ENCODE results near the gene OGFR. TPM values are rescaled to one million over a fixed set of nuclear protein-coding genes. Genes with fewer than 3 reads are reported as not detected.

Gene OGFR
- total and polyA plus RNA-seq, 12 donors, result 9.3 to 157 (median 45.0) TPM

DNA sequence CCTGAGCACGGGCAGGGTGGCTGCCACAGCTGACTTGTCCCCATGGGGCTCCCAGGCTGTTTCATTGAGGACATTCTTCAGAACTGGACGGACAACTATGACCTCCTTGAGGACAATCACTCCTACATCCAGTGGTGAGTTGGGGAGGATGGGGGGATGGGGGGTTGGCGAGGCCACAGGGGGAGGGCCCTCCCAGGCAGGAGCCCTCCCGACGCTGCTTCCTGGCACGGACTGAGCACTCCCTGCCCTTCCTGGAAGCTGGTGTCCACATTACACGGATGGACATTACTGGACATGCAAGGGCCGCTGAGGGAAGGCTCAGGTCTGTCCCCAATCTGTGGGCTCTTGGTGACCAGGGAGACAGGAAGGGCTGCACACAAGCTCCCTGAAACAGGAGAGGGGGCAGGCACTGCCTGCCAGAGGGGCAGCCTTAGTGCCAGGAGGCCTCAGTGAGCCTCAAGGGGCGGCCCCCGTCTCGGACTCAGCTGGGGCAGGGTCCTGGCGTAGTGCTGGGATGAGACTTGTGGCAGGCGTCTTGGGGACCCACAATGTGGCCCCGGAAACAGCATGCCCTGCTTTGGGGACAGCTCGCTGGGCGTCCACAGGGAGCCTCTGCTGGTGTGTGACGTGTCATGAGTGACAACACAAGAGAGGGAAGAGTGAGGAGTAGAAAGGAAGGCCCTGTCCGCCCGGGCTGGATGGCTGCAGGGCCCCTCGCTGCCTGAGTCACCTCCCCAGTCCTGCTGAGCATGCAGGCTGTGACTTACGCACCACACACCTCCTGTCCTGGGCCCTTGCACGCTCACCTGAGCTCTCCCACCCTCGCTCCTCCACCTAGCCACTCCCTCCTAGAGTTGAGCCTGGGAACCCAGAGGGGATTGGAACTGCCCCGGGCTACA, 5.1 kb downstream of the OGFR start:
- WGBS, 4 donors, result 89 to 95% (median 93%) methylated on average over 4 to 24 of the region's 24 CpGs
- H3K36me3 ChIP-seq (replicated peaks in 1 of 2), result peaks cover 0 to 59% of the 10 kb centered on the region in 2 donors
- H3K4me1 ChIP-seq (replicated peaks in 1 of 2), result peaks cover 12 to 17% of the 10 kb centered on the region in 2 donors
- no peak overlapping the region for H3K27ac ChIP-seq
- H3K9me3 ChIP-seq (replicated peaks in 1 of 3), result no peaks in the 10 kb centered on the region
- H3K27me3 ChIP-seq, result no peaks in the 10 kb centered on the region
- intact Hi-C loops (cut with DNase I), result loop anchor here in 1 of 2 donors (5.0 kb wide), 1 partner anchor 137 kb away; no protein-coding TSS in a partner anchor
- DNase-seq, result no peak
- TF ChIP-seq, protein P1, sequence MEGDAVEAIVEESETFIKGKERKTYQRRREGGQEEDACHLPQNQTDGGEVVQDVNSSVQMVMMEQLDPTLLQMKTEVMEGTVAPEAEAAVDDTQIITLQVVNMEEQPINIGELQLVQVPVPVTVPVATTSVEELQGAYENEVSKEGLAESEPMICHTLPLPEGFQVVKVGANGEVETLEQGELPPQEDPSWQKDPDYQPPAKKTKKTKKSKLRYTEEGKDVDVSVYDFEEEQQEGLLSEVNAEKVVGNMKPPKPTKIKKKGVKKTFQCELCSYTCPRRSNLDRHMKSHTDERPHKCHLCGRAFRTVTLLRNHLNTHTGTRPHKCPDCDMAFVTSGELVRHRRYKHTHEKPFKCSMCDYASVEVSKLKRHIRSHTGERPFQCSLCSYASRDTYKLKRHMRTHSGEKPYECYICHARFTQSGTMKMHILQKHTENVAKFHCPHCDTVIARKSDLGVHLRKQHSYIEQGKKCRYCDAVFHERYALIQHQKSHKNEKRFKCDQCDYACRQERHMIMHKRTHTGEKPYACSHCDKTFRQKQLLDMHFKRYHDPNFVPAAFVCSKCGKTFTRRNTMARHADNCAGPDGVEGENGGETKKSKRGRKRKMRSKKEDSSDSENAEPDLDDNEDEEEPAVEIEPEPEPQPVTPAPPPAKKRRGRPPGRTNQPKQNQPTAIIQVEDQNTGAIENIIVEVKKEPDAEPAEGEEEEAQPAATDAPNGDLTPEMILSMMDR (IDR thresholded peaks at IDR 0.05), result no peak
- no peak for TF ChIP-seq POLR2A (IDR thresholded peaks at IDR 0.05)
- no peak overlapping the region for H3K4me3 ChIP-seq

DNA sequence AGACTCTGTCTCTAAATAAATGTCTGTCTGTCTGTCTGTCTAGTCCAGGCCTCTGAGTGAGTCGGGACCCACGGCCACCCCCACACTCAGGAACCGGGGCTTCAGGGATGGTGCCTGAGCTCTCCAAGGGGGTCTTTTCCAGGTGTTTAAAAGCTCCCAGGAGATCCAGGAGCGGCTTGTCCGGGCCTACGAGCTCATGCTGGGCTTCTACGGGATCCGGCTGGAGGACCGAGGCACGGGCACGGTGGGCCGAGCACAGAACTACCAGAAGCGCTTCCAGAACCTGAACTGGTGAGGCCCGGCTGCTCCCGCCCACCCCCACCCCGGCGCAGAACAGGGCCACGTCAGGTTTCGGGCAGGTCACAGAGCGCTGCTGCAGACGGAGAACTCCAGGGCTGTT, 6.7 kb downstream of the OGFR start:
- Histone ChIP-seq H3K9me3 (replicated peaks in 1 of 3) (no peaks in the 10 kb centered on the region), H3K27me3 (peaks cover 11% of the 10 kb centered on the region), H3K36me3 (replicated peaks in 1 of 2) (peaks cover 0 to 59% of the 10 kb centered on the region in 2 donors), H3K4me3 (no peak overlapping the region), H3K4me1 (replicated peaks in 1 of 2) (peaks cover 3 to 13% of the 10 kb centered on the region in 2 donors), H3K27ac (no peak overlapping the region)
- DNase-seq, result no peak
- TF ChIP-seq POLR2A (IDR thresholded peaks at IDR 0.05), result no peak
- TF ChIP-seq, protein P1 (IDR thresholded peaks at IDR 0.05), result no peak
- intact Hi-C loops (cut with DNase I), result no loop called here
- WGBS, 4 donors, result 92 to 98% (median 95%) methylated on average over 5 to 21 of the region's 21 CpGs

- TF ChIP-seq POLR2A (IDR thresholded peaks at IDR 0.05), result no peak
- TF ChIP-seq, protein P1 (IDR thresholded peaks at IDR 0.05), result no peak
- H3K4me3 ChIP-seq, result no peak overlapping the region
- H3K27me3 ChIP-seq, result peaks cover 14% of the 10 kb centered on the region
- no peak for DNase-seq
- H3K36me3 ChIP-seq (replicated peaks in 1 of 2), result peaks cover 0 to 59% of the 10 kb centered on the region in 2 donors
- H3K4me1 ChIP-seq (replicated peaks in 1 of 2), result peaks cover 0 to 13% of the 10 kb centered on the region in 2 donors
- WGBS, 4 donors, result 73 to 89% (median 88%) methylated on average over 3 to 10 of the region's 10 CpGs
- intact Hi-C loops (cut with DNase I), result no loop called here
- no peak overlapping the region for H3K27ac ChIP-seq
- H3K9me3 ChIP-seq (replicated peaks in 1 of 3), result no peaks in the 10 kb centered on the region
These were observed 7.1 kb downstream of the OGFR start for GRCh38 chr20:62811720-62812119.

GRCh38 chr20:62812181-62812906, 7.7 kb downstream of the OGFR start:
- peaks cover 19% of the 10 kb centered on the region for H3K27me3 ChIP-seq
- peaks cover 0 to 59% of the 10 kb centered on the region in 2 donors for H3K36me3 ChIP-seq (replicated peaks in 1 of 2)
- H3K9me3 ChIP-seq (replicated peaks in 1 of 3), result no peaks in the 10 kb centered on the region
- intact Hi-C loops (cut with DNase I), result no loop called here
- TF ChIP-seq, protein P1 (IDR thresholded peaks at IDR 0.05), result no peak
- TF ChIP-seq POLR2A (IDR thresholded peaks at IDR 0.05), result no peak
- no peak for DNase-seq
- no peak overlapping the region for H3K27ac ChIP-seq
- WGBS, 4 donors, result 79 to 91% (median 85%) methylated on average over 15 to 43 of the region's 43 CpGs
- no peak overlapping the region for H3K4me3 ChIP-seq
- peaks cover 0 to 8% of the 10 kb centered on the region in 2 donors for H3K4me1 ChIP-seq (replicated peaks in 1 of 2)

Measured in adrenal gland (tissue), 12 donors.